ENCODE data around the gene IGFBP4.

The IGFBP4 gene

DNA sequence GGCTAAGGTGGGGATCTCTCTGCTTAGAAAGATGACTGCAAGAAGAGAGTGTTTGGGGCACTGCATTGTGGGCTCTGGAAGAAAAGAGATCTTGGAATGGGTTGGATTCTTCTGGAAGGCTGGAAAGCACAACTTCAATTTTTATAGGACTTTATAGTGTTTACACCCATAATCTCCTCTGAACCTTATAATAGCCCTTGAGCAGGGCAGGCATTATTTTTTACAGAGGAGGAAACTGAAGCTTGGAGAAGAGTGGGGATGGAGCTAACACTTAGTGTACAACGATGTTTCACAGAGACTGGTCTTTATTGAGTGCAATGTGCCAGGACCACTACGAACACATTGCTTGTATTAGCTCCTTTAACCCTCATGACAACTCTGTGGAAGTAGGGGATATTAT, 47.7 kb downstream of the IGFBP4 start:
- ChIA-PET POLR2A (no interaction called here), CTCF (interaction anchor here (0.6 to 1.1 kb wide), 3 partner anchors 15 to 42 kb away, joined by 3 to 5 read pairs (median 4); no protein-coding TSS in a partner anchor)
- Histone ChIP-seq H3K36me3 (ENCODE audit: control insufficient read depth in 4 of 4, insufficient read depth in 4 of 4, low read length in 3 of 4) (no peaks in the 10 kb centered on the region), H3K4me3 (ENCODE audit: control insufficient read depth in 1 of 7, extremely low read depth in 1 of 7, insufficient read depth in 4 of 7, low read depth in 2 of 7, low read length in 6 of 7) (no peak overlapping the region), H3K27me3 (replicated peaks in 2 of 5; ENCODE audit: control insufficient read depth in 4 of 5, insufficient read depth in 5 of 5, low read length in 4 of 5) (peaks cover 0 to 3% (median 0%) of the 10 kb centered on the region in 5 experiments), H3K4me1 (ENCODE audit: control extremely low read depth in 1 of 4, control insufficient read depth in 4 of 4, insufficient read depth in 4 of 4, low read length in 3 of 4) (peaks cover 0 to 12% (median 2%) of the 10 kb centered on the region in 4 experiments), H3K9me3 (ENCODE audit: control extremely low read depth in 1 of 5, control insufficient read depth in 4 of 5, insufficient read depth in 2 of 5, low read depth in 1 of 5, low read length in 4 of 5) (no peaks in the 10 kb centered on the region), H3K27ac (ENCODE audit: insufficient read depth in 1 of 2, low read depth in 1 of 2, low read length in 2 of 2, poor library complexity in 1 of 2, severe bottlenecking in 2 of 2) (no peak overlapping the region)
- no peak for DNase-seq
- WGBS (ENCODE audit: insufficient coverage), result 100% methylated on average over 1 of the region's 2 CpGs

DNA sequence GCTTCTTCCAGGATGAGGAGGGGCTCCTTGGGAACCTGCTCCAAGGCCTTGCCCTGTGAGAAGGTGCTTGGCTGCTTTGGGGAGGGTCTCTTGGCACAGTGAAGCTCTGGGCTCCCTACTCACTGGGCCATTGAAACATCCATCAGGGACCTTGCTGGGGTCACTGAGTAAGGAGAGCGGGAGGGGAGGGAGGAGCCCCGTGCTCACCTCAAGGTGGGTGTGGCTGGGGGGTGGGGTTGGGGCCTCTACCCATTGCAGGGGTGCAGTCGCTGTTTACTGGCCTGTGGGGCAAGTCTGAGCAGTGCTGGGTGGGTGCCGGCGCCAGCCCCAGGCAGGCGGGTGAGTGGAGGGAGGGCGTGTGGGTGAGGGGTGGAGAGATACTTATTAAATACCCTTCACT, 48.2 kb downstream of the IGFBP4 start:
- Histone ChIP-seq H3K4me3 (ENCODE audit: control insufficient read depth in 1 of 7, extremely low read depth in 1 of 7, insufficient read depth in 4 of 7, low read depth in 2 of 7, low read length in 6 of 7) (no peak overlapping the region), H3K36me3 (ENCODE audit: control insufficient read depth in 4 of 4, insufficient read depth in 4 of 4, low read length in 3 of 4) (no peaks in the 10 kb centered on the region), H3K27me3 (replicated peaks in 2 of 5; ENCODE audit: control insufficient read depth in 4 of 5, insufficient read depth in 5 of 5, low read length in 4 of 5) (peaks cover 0 to 2% (median 0%) of the 10 kb centered on the region in 5 experiments), H3K4me1 (ENCODE audit: control extremely low read depth in 1 of 4, control insufficient read depth in 4 of 4, insufficient read depth in 4 of 4, low read length in 3 of 4) (peaks cover 0 to 12% (median 2%) of the 10 kb centered on the region in 4 experiments), H3K27ac (ENCODE audit: insufficient read depth in 1 of 2, low read depth in 1 of 2, low read length in 2 of 2, poor library complexity in 1 of 2, severe bottlenecking in 2 of 2) (no peak overlapping the region), H3K9me3 (ENCODE audit: control extremely low read depth in 1 of 5, control insufficient read depth in 4 of 5, insufficient read depth in 2 of 5, low read depth in 1 of 5, low read length in 4 of 5) (no peaks in the 10 kb centered on the region)
- 100% methylated on average over 1 of the region's 7 CpGs for WGBS (ENCODE audit: insufficient coverage)
- CTCF ChIA-PET, result interaction anchor here (0.6 to 1.1 kb wide), 3 partner anchors 15 to 42 kb away, joined by 3 to 5 read pairs (median 4); no protein-coding TSS in a partner anchor
- DNase-seq, result no peak
- POLR2A ChIA-PET, result no interaction called here

GRCh38 chr17:40493697-40494096, 50.4 kb downstream of the IGFBP4 start:
- ChIA-PET CTCF (interaction anchor here (0.8 to 2.8 kb wide), 6 partner anchors 12 to 47 kb away, joined by 3 to 14 read pairs (median 4); no protein-coding TSS in a partner anchor), POLR2A (no interaction called here)
- H3K4me3 ChIP-seq (ENCODE audit: control insufficient read depth in 1 of 7, extremely low read depth in 1 of 7, insufficient read depth in 4 of 7, low read depth in 2 of 7, low read length in 6 of 7), result no peak overlapping the region
- 90% methylated on average over 4 of the region's 4 CpGs for WGBS (ENCODE audit: insufficient coverage)
- peaks cover 0 to 4% (median 0%) of the 10 kb centered on the region in 5 experiments for H3K27me3 ChIP-seq (replicated peaks in 2 of 5; ENCODE audit: control insufficient read depth in 4 of 5, insufficient read depth in 5 of 5, low read length in 4 of 5)
- H3K27ac ChIP-seq (ENCODE audit: insufficient read depth in 1 of 2, low read depth in 1 of 2, low read length in 2 of 2, poor library complexity in 1 of 2, severe bottlenecking in 2 of 2), result no peak overlapping the region
- no peaks in the 10 kb centered on the region for H3K9me3 ChIP-seq (ENCODE audit: control extremely low read depth in 1 of 5, control insufficient read depth in 4 of 5, insufficient read depth in 2 of 5, low read depth in 1 of 5, low read length in 4 of 5)
- no peaks in the 10 kb centered on the region for H3K36me3 ChIP-seq (ENCODE audit: control insufficient read depth in 4 of 4, insufficient read depth in 4 of 4, low read length in 3 of 4)
- DNase-seq, result no peak
- H3K4me1 ChIP-seq (ENCODE audit: control extremely low read depth in 1 of 4, control insufficient read depth in 4 of 4, insufficient read depth in 4 of 4, low read length in 3 of 4), result peaks cover 0 to 12% (median 2%) of the 10 kb centered on the region in 4 experiments

- WGBS (ENCODE audit: insufficient coverage), result 100% methylated on average over 1 of the region's 5 CpGs
- no peaks in the 10 kb centered on the region for H3K36me3 ChIP-seq (ENCODE audit: control insufficient read depth in 4 of 4, insufficient read depth in 4 of 4, low read length in 3 of 4)
- peaks cover 0 to 15% (median 6%) of the 10 kb centered on the region in 5 experiments for H3K27me3 ChIP-seq (replicated peaks in 2 of 5; ENCODE audit: control insufficient read depth in 4 of 5, insufficient read depth in 5 of 5, low read length in 4 of 5)
- ChIA-PET CTCF (interaction anchor here (0.9 to 2.8 kb wide), 8 partner anchors 11 to 108 kb away, joined by 3 to 14 read pairs (median 4); no protein-coding TSS in a partner anchor), POLR2A (no interaction called here)
- H3K27ac ChIP-seq (ENCODE audit: insufficient read depth in 1 of 2, low read depth in 1 of 2, low read length in 2 of 2, poor library complexity in 1 of 2, severe bottlenecking in 2 of 2), result no peak overlapping the region
- DNase-seq, result no peak
- no peaks in the 10 kb centered on the region for H3K9me3 ChIP-seq (ENCODE audit: control extremely low read depth in 1 of 5, control insufficient read depth in 4 of 5, insufficient read depth in 2 of 5, low read depth in 1 of 5, low read length in 4 of 5)
- H3K4me1 ChIP-seq (ENCODE audit: control extremely low read depth in 1 of 4, control insufficient read depth in 4 of 4, insufficient read depth in 4 of 4, low read length in 3 of 4), result peaks cover 0 to 8% (median 7%) of the 10 kb centered on the region in 4 experiments
- no peak overlapping the region for H3K4me3 ChIP-seq (ENCODE audit: control insufficient read depth in 1 of 7, extremely low read depth in 1 of 7, insufficient read depth in 4 of 7, low read depth in 2 of 7, low read length in 6 of 7)
Measured at GRCh38 chr17:40495140-40495539, 51.9 kb downstream of the IGFBP4 start.

DNA sequence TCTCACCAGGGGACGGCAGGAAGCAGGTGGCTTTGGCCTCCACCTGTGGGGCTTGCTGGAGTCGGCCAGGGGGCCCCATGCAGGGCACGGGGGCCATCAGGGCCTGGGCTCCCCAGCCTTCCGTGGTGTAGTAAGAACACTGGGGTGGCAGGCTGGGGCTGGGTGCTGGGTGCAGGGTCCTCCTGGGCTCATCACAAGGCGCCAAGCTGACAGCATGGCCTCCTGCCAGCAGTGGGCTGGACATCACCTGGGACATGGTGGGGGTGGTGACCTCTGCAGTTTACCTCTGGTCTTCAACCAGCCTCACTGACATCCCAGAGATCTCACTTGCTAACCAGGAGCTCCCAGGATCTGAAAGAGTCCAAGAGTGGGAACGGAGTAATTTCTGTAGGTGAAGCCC, 52.9 kb downstream of the IGFBP4 start:
- DNase-seq, result no peak
- Histone ChIP-seq H3K4me1 (ENCODE audit: control extremely low read depth in 1 of 4, control insufficient read depth in 4 of 4, insufficient read depth in 4 of 4, low read length in 3 of 4) (peaks cover 0 to 8% (median 3%) of the 10 kb centered on the region in 4 experiments), H3K36me3 (ENCODE audit: control insufficient read depth in 4 of 4, insufficient read depth in 4 of 4, low read length in 3 of 4) (no peaks in the 10 kb centered on the region), H3K27ac (ENCODE audit: insufficient read depth in 1 of 2, low read depth in 1 of 2, low read length in 2 of 2, poor library complexity in 1 of 2, severe bottlenecking in 2 of 2) (no peak overlapping the region), H3K9me3 (ENCODE audit: control extremely low read depth in 1 of 5, control insufficient read depth in 4 of 5, insufficient read depth in 2 of 5, low read depth in 1 of 5, low read length in 4 of 5) (no peaks in the 10 kb centered on the region), H3K4me3 (ENCODE audit: control insufficient read depth in 1 of 7, extremely low read depth in 1 of 7, insufficient read depth in 4 of 7, low read depth in 2 of 7, low read length in 6 of 7) (no peak overlapping the region), H3K27me3 (replicated peaks in 2 of 5; ENCODE audit: control insufficient read depth in 4 of 5, insufficient read depth in 5 of 5, low read length in 4 of 5) (peaks cover 0 to 24% (median 7%) of the 10 kb centered on the region in 5 experiments)
- POLR2A ChIA-PET, result interaction anchor here (0.6 kb wide), 2 partner anchors 130 to 651 kb away, joined by 3 read pairs; no protein-coding TSS in a partner anchor
- 93% methylated on average over 3 of the region's 6 CpGs for WGBS (ENCODE audit: insufficient coverage)
- CTCF ChIA-PET, result interaction anchor here (0.9 to 2.8 kb wide), 6 partner anchors 12 to 107 kb away, joined by 3 to 14 read pairs (median 4); no protein-coding TSS in a partner anchor

DNA sequence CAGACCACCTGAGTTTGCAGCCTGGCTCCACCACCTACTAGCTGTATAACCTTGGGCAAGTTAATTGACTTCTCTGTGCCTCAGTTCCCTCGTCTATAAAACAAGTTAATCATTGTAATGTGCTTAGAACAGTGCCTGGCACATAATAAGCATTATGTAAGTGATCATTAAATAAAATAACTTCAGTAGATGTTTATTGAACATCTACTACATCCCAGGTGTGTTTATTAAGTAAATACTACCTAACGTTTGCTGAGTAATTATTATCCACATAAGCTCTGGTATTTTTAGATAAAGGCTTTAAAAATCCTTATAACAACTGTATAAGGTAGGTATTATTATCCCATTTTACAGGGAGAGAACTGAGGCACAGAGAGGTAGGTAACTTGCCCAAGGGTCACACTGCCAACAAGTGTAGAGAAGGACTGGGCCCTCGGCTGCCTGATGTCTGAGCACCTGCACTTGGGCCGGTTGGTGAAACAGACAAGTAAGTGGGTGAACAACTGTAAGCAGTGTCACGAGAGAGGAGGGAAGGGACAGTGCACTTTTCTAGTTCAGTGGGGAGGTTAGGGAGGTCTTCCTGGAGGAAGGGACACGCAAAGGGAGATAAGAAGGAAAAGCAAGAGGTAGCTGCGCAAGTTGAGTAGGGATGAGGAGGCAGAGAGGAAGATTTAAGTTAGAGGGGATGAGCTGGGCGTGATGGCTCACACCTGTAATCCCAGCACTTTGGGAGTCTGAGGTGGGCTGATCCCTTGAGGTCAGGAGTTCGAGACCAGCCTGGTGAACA, 53.6 kb downstream of the IGFBP4 start:
- Histone ChIP-seq H3K27me3 (replicated peaks in 2 of 5; ENCODE audit: control insufficient read depth in 4 of 5, insufficient read depth in 5 of 5, low read length in 4 of 5) (peaks cover 0 to 24% (median 7%) of the 10 kb centered on the region in 5 experiments), H3K9me3 (ENCODE audit: control extremely low read depth in 1 of 5, control insufficient read depth in 4 of 5, insufficient read depth in 2 of 5, low read depth in 1 of 5, low read length in 4 of 5) (no peaks in the 10 kb centered on the region), H3K36me3 (ENCODE audit: control insufficient read depth in 4 of 4, insufficient read depth in 4 of 4, low read length in 3 of 4) (no peaks in the 10 kb centered on the region), H3K27ac (ENCODE audit: insufficient read depth in 1 of 2, low read depth in 1 of 2, low read length in 2 of 2, poor library complexity in 1 of 2, severe bottlenecking in 2 of 2) (no peak overlapping the region), H3K4me3 (ENCODE audit: control insufficient read depth in 1 of 7, extremely low read depth in 1 of 7, insufficient read depth in 4 of 7, low read depth in 2 of 7, low read length in 6 of 7) (no peak overlapping the region), H3K4me1 (ENCODE audit: control extremely low read depth in 1 of 4, control insufficient read depth in 4 of 4, insufficient read depth in 4 of 4, low read length in 3 of 4) (peaks cover 0 to 8% (median 3%) of the 10 kb centered on the region in 4 experiments)
- DNase-seq, result no peak
- POLR2A ChIA-PET, result interaction anchor here (0.6 kb wide), 2 partner anchors 129 to 652 kb away, joined by 3 read pairs; no protein-coding TSS in a partner anchor
- CTCF ChIA-PET, result interaction anchor here (1.2 to 2.8 kb wide), 3 partner anchors 17 to 20 kb away, joined by 3 to 14 read pairs (median 6); no protein-coding TSS in a partner anchor
- WGBS (ENCODE audit: insufficient coverage), result 100% methylated on average over 4 of the region's 9 CpGs

DNA sequence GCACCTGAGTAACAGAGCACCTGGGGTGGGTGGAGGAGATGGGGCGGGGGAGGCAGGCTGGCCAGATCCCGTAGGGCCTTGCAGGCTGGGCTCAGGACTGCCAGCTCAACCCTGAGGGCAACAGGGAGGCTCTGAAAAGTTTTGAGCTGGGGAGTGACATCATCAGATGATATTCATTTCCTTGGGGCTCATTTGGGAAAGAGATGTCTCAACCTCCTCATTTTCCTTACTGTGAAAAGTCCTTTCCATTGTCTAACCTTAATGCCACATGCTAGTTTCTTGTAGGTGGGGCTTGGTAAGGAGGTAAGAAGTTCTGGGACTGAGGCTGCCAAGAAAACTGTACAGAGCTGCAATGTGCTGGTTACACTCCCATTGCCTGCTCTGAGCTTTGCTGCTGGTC, 54.4 kb downstream of the IGFBP4 start:
- H3K4me3 ChIP-seq (ENCODE audit: control insufficient read depth in 1 of 7, extremely low read depth in 1 of 7, insufficient read depth in 4 of 7, low read depth in 2 of 7, low read length in 6 of 7), result no peak overlapping the region
- no peaks in the 10 kb centered on the region for H3K36me3 ChIP-seq (ENCODE audit: control insufficient read depth in 4 of 4, insufficient read depth in 4 of 4, low read length in 3 of 4)
- WGBS (ENCODE audit: insufficient coverage), result 85% methylated on average over 2 of the region's 2 CpGs
- CTCF ChIA-PET, result interaction anchor here (0.8 to 1.8 kb wide), 6 partner anchors 11 to 35 kb away, joined by 3 to 7 read pairs (median 4); no protein-coding TSS in a partner anchor
- no peaks in the 10 kb centered on the region for H3K9me3 ChIP-seq (ENCODE audit: control extremely low read depth in 1 of 5, control insufficient read depth in 4 of 5, insufficient read depth in 2 of 5, low read depth in 1 of 5, low read length in 4 of 5)
- POLR2A ChIA-PET, result no interaction called here
- no peak for DNase-seq
- H3K4me1 ChIP-seq (ENCODE audit: control extremely low read depth in 1 of 4, control insufficient read depth in 4 of 4, insufficient read depth in 4 of 4, low read length in 3 of 4), result peaks cover 0 to 8% (median 3%) of the 10 kb centered on the region in 4 experiments
- H3K27ac ChIP-seq (ENCODE audit: insufficient read depth in 1 of 2, low read depth in 1 of 2, low read length in 2 of 2, poor library complexity in 1 of 2, severe bottlenecking in 2 of 2), result no peak overlapping the region
- H3K27me3 ChIP-seq (replicated peaks in 2 of 5; ENCODE audit: control insufficient read depth in 4 of 5, insufficient read depth in 5 of 5, low read length in 4 of 5), result peaks cover 0 to 26% (median 7%) of the 10 kb centered on the region in 5 experiments
